ENCODE results near the gene CACHD1. TPM values are rescaled to one million over a fixed set of nuclear protein-coding genes. Genes with fewer than 3 reads are reported as not detected.

The CACHD1 gene
- total RNA-seq, 1 donor from 2014 or later, result 24.1 TPM

DNA sequence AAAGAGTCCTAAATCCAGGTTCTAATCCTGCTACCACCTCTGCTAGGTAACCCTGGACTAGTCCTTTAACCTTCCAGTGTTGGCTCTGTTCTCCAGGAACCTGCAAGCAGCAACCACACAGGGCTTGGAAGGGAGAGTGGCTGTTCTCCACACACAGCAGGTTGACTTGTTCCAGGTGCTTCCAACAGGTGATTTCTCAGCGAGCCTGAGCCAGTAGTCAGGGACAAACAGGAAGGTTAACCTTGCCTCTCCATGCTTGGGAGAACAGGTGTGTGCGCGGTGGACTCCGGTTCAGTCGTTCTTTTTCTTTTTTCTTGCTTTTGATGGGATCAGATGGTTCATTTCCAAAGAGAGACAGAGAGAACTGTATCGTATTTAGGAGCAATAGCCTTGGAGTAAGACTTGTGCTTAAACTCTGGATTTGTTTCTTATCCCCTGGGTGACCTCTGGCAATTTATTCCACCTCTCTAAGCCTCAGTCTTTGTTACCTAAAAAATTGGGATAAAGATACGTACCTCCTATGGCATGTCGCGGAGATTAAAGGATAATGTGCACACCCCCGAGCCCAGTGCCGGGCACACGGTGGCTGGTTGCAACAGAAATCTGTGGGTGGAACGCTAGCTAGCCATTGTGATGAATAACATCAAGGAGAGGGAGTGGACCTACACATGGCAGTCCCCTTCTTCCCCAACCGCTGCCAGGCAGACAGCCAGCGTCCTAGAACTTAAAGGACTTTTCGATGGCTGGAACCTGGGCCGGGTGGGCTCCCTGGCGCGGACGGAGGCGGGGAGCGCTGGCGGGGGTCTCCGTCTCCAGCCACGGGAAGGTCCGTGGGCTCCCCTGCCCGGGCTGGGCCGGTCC is 583 bp upstream of the CACHD1 start:
- Mint-ChIP-seq H3K27me3 (ENCODE audit: low read depth) (peaks cover 36% of the 10 kb centered on the region), H3K4me1 (peaks cover 26% of the 10 kb centered on the region), H3K36me3 (no peaks in the 10 kb centered on the region), H3K9me3 (no peaks in the 10 kb centered on the region), H3K4me3 (peak overlapping the region; percentile 86), H3K27ac (peak overlapping the region; percentile 15)
- TF ChIP-seq, protein P1, sequence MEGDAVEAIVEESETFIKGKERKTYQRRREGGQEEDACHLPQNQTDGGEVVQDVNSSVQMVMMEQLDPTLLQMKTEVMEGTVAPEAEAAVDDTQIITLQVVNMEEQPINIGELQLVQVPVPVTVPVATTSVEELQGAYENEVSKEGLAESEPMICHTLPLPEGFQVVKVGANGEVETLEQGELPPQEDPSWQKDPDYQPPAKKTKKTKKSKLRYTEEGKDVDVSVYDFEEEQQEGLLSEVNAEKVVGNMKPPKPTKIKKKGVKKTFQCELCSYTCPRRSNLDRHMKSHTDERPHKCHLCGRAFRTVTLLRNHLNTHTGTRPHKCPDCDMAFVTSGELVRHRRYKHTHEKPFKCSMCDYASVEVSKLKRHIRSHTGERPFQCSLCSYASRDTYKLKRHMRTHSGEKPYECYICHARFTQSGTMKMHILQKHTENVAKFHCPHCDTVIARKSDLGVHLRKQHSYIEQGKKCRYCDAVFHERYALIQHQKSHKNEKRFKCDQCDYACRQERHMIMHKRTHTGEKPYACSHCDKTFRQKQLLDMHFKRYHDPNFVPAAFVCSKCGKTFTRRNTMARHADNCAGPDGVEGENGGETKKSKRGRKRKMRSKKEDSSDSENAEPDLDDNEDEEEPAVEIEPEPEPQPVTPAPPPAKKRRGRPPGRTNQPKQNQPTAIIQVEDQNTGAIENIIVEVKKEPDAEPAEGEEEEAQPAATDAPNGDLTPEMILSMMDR (IDR thresholded peaks at IDR 0.05; ENCODE audit: unreplicated experiment), result no peak
- no peak for DNase-seq (ENCODE audit: low spot score in 2 of 2, unreplicated experiment in 2 of 2)

DNA sequence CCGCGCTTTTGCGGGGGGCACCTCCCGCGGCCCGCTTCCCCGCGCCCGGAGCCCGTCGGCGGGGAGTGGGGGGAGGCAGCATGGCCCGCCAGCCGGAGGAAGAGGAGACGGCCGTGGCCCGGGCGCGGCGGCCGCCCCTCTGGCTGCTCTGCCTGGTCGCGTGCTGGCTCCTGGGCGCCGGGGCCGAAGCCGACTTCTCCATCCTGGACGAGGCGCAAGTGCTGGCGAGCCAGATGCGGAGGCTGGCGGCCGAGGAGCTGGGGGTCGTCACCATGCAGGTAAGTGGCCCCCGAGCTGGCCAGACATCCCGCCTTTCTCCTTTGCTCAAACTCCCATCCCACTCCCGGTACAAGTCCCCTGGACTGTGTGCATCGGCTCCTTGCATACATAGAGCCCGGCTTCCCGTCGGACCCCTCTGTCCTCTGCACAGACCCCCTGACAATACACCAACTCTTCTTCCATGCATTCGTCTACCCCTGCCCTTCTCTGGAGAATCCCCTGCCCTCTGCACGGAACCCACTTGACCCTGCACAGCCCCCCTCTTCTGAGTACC is 812 bp downstream of the CACHD1 start:
- DNase-seq (ENCODE audit: low spot score in 2 of 2, unreplicated experiment in 2 of 2), result peak; percentile 26 to 67
- Mint-ChIP-seq H3K27me3 (ENCODE audit: low read depth) (peaks cover 36% of the 10 kb centered on the region), H3K27ac (peak overlapping the region; percentile 82), H3K9me3 (no peaks in the 10 kb centered on the region), H3K4me1 (peaks cover 32% of the 10 kb centered on the region), H3K36me3 (no peaks in the 10 kb centered on the region), H3K4me3 (peak overlapping the region; percentile 86)
- TF ChIP-seq, protein P1 (IDR thresholded peaks at IDR 0.05; ENCODE audit: unreplicated experiment), result no peak

- peak; percentile 31 to 68 for DNase-seq (ENCODE audit: low spot score in 2 of 2, unreplicated experiment in 2 of 2)
- Mint-ChIP-seq H3K4me3 (peak overlapping the region; percentile 86), H3K27ac (peak overlapping the region; percentile 82), H3K9me3 (no peaks in the 10 kb centered on the region), H3K36me3 (no peaks in the 10 kb centered on the region), H3K27me3 (ENCODE audit: low read depth) (peaks cover 36% of the 10 kb centered on the region), H3K4me1 (peaks cover 35% of the 10 kb centered on the region)
- TF ChIP-seq, protein P1 (IDR thresholded peaks at IDR 0.05; ENCODE audit: unreplicated experiment), result no peak
Observed at GRCh38 chr1:64471218-64472039, 1.5 kb downstream of the CACHD1 start.

- no peak for DNase-seq (ENCODE audit: low spot score in 2 of 2, unreplicated experiment in 2 of 2)
- Mint-ChIP-seq H3K36me3 (no peaks in the 10 kb centered on the region), H3K4me3 (peak overlapping the region; percentile 86), H3K27me3 (ENCODE audit: low read depth) (peaks cover 36% of the 10 kb centered on the region), H3K9me3 (no peaks in the 10 kb centered on the region), H3K4me1 (peaks cover 41% of the 10 kb centered on the region), H3K27ac (peak overlapping the region; percentile 76)
- TF ChIP-seq, protein P1 (IDR thresholded peaks at IDR 0.05; ENCODE audit: unreplicated experiment), result no peak
Observed at GRCh38 chr1:64472040-64472376, 2.1 kb downstream of the CACHD1 start.

DNA sequence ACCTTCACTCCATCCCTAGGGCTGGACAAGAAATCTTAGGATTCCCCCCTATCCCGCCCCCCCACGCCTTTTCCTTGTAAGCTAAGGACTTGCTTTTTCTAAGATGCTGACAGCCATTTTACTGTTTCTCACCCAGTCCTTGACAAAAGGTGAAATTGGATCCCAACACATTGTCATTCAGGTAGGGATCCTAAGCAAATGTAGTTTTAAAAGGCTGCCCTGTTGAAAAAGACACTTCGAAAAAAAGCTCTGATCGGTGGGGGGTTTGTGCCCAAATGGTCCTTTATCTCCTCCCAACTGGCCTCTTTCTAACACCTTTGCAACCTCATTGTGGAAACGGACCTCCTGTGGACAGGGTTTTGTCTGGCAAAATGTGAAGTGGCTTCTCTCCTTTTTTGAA is 2.9 kb downstream of the CACHD1 start:
- no peaks in the 10 kb centered on the region for H3K36me3 Mint-ChIP-seq
- DNase-seq (ENCODE audit: low spot score in 2 of 2, unreplicated experiment in 2 of 2), result no peak
- H3K27me3 Mint-ChIP-seq (ENCODE audit: low read depth), result peaks cover 31% of the 10 kb centered on the region
- no peaks in the 10 kb centered on the region for H3K9me3 Mint-ChIP-seq
- TF ChIP-seq, protein P1 (IDR thresholded peaks at IDR 0.05; ENCODE audit: unreplicated experiment), result no peak
- peak overlapping the region; percentile 86 for H3K4me3 Mint-ChIP-seq
- H3K4me1 Mint-ChIP-seq, result peaks cover 41% of the 10 kb centered on the region
- no peak overlapping the region for H3K27ac Mint-ChIP-seq
